ENCODE measurements around the gene AUP1. TPM values are rescaled to one million over a fixed set of nuclear protein-coding genes. Genes with fewer than 3 reads are reported as not detected.

The AUP1 gene
- total RNA-seq, 1 experiment from 2014 or later: 154 TPM

DNA sequence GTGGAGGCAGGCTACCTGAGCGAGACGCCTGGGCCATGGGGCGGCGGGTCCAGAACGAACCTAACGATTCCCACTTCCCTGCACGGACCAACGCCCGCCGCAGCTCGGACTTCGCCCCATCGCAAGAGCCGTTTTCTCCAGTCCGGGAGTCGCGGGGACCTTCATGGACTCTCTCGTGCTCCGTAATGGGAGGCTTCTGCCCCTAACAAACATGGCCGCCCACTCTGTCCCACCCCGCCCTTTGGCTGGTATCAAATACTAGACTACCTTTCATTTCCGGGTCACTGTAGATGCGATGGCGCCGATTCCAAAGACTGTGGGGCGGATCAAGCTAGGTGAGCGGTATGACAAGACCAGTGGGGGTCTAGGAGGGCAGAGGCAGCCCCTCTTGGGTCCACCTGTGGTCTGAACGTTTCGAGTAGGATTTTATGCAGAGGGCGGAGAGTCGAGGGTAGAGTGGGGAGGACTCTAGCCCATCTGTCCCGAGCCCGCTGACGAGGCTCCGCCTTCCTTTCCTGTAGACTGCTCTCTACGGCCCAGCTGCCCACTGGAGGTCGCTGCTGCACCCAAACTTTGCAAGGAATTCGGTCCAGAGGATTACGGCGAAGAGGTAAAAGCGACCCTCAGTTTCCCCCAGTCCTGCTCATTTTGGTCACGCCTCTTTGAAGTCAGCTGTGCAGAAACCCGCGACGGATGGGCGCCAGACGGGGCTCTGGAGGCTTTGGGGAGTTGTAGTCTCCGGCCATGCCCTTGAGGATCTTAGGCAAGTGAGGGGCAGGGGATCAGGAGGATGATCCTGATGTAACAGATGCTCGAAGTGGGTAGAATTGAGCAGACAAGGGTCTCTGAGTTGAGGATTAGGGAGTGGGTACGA, 46.5 kb downstream of the AUP1 start, which contains the start of the genes CCDC142 and TTC31:
CCDC142 (minus strand) TSS at position 198 of the 874 bp plus-strand sequence; CDS start at position 37, 161 bp downstream.
TTC31 (plus strand) TSS at position 281 of the 874 bp plus-strand sequence; CDS start at position 296, 15 bp downstream.
- ChIA-PET POLR2A (interaction anchor here (0.8 to 1.3 kb wide), 3 partner anchors 10 to 47 kb away, joined by 3 to 4 read pairs (median 3); partner anchors contain the start of genes AUP1 and HTRA2), CTCF (interaction anchor here (0.6 to 2.0 kb wide), 14 partner anchors 10 to 107 kb away, joined by 3 to 8 read pairs (median 6); partner anchors contain the start of genes MRPL53, PCGF1 and WBP1)
- peak within 1 kb of the TSS; percentile 76 for H3K4me3 ChIP-seq (ENCODE audit: low read depth, low read length)
- TF ChIP-seq, protein P1, sequence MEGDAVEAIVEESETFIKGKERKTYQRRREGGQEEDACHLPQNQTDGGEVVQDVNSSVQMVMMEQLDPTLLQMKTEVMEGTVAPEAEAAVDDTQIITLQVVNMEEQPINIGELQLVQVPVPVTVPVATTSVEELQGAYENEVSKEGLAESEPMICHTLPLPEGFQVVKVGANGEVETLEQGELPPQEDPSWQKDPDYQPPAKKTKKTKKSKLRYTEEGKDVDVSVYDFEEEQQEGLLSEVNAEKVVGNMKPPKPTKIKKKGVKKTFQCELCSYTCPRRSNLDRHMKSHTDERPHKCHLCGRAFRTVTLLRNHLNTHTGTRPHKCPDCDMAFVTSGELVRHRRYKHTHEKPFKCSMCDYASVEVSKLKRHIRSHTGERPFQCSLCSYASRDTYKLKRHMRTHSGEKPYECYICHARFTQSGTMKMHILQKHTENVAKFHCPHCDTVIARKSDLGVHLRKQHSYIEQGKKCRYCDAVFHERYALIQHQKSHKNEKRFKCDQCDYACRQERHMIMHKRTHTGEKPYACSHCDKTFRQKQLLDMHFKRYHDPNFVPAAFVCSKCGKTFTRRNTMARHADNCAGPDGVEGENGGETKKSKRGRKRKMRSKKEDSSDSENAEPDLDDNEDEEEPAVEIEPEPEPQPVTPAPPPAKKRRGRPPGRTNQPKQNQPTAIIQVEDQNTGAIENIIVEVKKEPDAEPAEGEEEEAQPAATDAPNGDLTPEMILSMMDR (IDR thresholded peaks at IDR 0.05; ENCODE audit: insufficient read depth in 1 of 2, low read depth in 1 of 2, low read length in 1 of 2, severe bottlenecking in 1 of 2, unreplicated experiment in 1 of 2): peak; percentile 89 to 95
- H3K4me1 ChIP-seq: peaks cover 12% of the 10 kb centered on the region
- Mint-ChIP-seq H3K27me3 (ENCODE audit: insufficient read depth, unreplicated experiment) (no peaks in the 10 kb centered on the region), H3K27ac (ENCODE audit: unreplicated experiment) (peak within 1 kb of the TSS; percentile 90), H3K9me3 (ENCODE audit: unreplicated experiment) (no peaks in the 10 kb centered on the region), H3K4me3 (ENCODE audit: unreplicated experiment) (peak within 1 kb of the TSS; percentile 82), H3K4me1 (ENCODE audit: low read depth, unreplicated experiment) (peaks cover 25% of the 10 kb centered on the region), H3K36me3 (ENCODE audit: insufficient read depth, unreplicated experiment) (peaks cover 64% of the 10 kb centered on the region)
- DNase-seq: peak; percentile 95 to 96
- peaks cover 3% of the 10 kb centered on the region; the same call in 1 of the 2 replicates for H3K36me3 ChIP-seq (ENCODE audit: control insufficient read depth, insufficient read depth, low read length)
- BruUV-seq (replicated peaks): TSS peak; percentile 87
- H3K9me3 ChIP-seq: no peaks in the 10 kb centered on the region
- intact Hi-C loops (cut with micrococcal nuclease; ENCODE audit: unreplicated experiment): loop anchor here (1.0 to 2.0 kb wide), 9 partner anchors 11 to 104 kb away; partner anchors contain the start of genes AUP1, HTRA2, LBX2 and MRPL53
- H3K27me3 ChIP-seq (replicated peaks; ENCODE audit: control insufficient read depth, insufficient read depth, low read length): no peaks in the 10 kb centered on the region

DNA sequence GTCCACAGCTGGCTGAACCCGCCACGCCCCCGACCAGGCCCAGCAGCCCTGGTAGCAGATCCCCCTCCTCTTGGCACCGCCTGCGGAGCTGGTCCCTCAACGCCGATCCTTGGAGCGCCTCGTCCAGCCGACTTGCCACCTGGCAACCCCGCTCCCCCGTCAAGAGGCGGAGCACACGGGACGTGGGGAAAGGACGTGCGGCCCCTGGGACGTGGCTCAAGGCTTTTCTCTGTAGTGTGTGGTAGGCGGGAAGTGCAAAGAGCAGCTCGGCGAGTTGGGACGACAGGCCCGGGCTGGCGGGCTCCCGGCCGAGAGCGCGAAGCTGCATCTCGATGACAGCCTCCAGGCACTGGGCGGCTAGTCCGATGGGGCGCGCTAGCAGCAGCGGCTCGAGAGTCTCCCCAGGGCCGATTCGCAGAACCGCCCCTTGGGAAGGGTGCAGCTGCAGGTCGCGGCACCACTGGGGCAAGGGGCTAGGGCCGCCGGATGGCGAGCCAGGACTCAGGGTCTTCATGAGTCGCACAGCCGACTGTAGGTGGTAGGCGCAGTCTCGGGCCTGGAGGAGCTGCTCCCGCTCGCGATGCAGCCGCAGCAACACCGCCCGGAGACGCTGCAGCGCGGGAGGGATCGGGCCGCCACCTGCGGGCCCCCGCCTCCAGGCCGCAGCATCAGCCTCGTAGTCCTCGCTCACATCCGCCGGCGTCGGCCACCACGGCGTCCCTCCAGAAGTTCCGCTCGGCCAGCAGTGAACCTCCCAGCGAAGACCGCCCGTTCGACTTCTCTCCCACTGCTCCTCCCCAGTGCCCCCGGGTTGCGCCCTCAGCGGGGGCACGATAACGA, 47.3 kb downstream of the AUP1 start:
- Histone ChIP-seq H3K4me3 (ENCODE audit: low read depth, low read length) (peak overlapping the region; percentile 76), H3K27me3 (replicated peaks; ENCODE audit: control insufficient read depth, insufficient read depth, low read length) (no peaks in the 10 kb centered on the region), H3K36me3 (ENCODE audit: control insufficient read depth, insufficient read depth, low read length) (peaks cover 3% of the 10 kb centered on the region; the same call in 1 of the 2 replicates), H3K4me1 (peaks cover 8% of the 10 kb centered on the region), H3K9me3 (no peaks in the 10 kb centered on the region)
- DNase-seq: peak in 1 of 2 experiments; percentile 23
- ChIA-PET CTCF (interaction anchor here (0.6 to 2.0 kb wide), 12 partner anchors 9 to 108 kb away, joined by 3 to 8 read pairs (median 6); partner anchors contain the start of genes MRPL53, PCGF1 and WBP1), POLR2A (interaction anchor here (0.8 to 1.8 kb wide), 4 partner anchors 9 to 24 kb away, joined by 3 to 7 read pairs (median 4); partner anchors contain the start of genes LBX2 and WBP1)
- H3K27me3 Mint-ChIP-seq (ENCODE audit: insufficient read depth, unreplicated experiment): no peaks in the 10 kb centered on the region
- TF ChIP-seq, protein P1 (IDR thresholded peaks at IDR 0.05; ENCODE audit: insufficient read depth in 1 of 2, low read depth in 1 of 2, low read length in 1 of 2, severe bottlenecking in 1 of 2, unreplicated experiment in 1 of 2): no peak
- peaks cover 69% of the 10 kb centered on the region for H3K36me3 Mint-ChIP-seq (ENCODE audit: insufficient read depth, unreplicated experiment)
- no TSS peak for BruUV-seq (replicated peaks)
- no peaks in the 10 kb centered on the region for H3K9me3 Mint-ChIP-seq (ENCODE audit: unreplicated experiment)
- peak overlapping the region; percentile 82 for H3K4me3 Mint-ChIP-seq (ENCODE audit: unreplicated experiment)
- peaks cover 25% of the 10 kb centered on the region for H3K4me1 Mint-ChIP-seq (ENCODE audit: low read depth, unreplicated experiment)
- peak overlapping the region; percentile 90 for H3K27ac Mint-ChIP-seq (ENCODE audit: unreplicated experiment)
- intact Hi-C loops (cut with micrococcal nuclease; ENCODE audit: unreplicated experiment): loop anchor here (2.0 kb wide), 1 partner anchor 67 kb away; no protein-coding TSS in a partner anchor
